ENCODE measurements around the gene ZBTB38.

DNA sequence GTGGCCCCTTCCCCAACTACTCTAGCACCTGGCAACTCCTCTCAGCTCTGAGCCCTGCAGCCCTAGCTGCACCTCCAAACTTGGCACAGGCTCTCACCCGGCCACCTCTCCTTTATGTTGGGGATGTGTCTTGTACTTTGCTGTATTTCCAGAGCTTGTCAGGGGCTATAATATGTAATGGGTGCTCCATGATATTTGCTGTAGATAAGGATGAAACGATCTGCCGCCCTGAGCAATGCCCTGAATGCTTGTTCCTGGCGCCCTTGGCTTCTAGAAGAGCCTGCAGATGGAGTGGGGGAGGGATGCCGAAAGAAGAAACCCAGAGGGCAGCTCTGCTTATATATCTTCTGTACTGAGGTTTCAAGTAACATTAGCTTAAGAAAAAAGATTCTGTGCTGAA is 35.9 kb upstream of the ZBTB38 start:
- TF ChIP-seq, protein P1, sequence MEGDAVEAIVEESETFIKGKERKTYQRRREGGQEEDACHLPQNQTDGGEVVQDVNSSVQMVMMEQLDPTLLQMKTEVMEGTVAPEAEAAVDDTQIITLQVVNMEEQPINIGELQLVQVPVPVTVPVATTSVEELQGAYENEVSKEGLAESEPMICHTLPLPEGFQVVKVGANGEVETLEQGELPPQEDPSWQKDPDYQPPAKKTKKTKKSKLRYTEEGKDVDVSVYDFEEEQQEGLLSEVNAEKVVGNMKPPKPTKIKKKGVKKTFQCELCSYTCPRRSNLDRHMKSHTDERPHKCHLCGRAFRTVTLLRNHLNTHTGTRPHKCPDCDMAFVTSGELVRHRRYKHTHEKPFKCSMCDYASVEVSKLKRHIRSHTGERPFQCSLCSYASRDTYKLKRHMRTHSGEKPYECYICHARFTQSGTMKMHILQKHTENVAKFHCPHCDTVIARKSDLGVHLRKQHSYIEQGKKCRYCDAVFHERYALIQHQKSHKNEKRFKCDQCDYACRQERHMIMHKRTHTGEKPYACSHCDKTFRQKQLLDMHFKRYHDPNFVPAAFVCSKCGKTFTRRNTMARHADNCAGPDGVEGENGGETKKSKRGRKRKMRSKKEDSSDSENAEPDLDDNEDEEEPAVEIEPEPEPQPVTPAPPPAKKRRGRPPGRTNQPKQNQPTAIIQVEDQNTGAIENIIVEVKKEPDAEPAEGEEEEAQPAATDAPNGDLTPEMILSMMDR (IDR thresholded peaks at IDR 0.05 in 4 of 5, conservative IDR thresholded peaks at IDR 0.05 in 1 of 5): no peak
- TF ChIP-seq POLR2A (IDR thresholded peaks at IDR 0.05): no peak
